Gastroesophageal sphincter (tissue), 3 donors: ENCODE results near the gene ELL2.

Experiments used
- CTCF ChIP-seq, 4 experiments: fragments of 200-600 bp in 2 of 4; fragments of 450-650 bp in 2 of 4; sonication (generic) in 1 of 4; IDR thresholded peaks; one replicate each; pipeline ENCODE4 v1.5.1; 2017 to 2019; ENCODE audit warnings: antibody characterized with exemption in 4 of 4, mild to moderate bottlenecking in 2 of 4, moderate library complexity in 2 of 4
- POLR2A ChIP-seq, 2 donors: fragments of 450-650 bp; IDR thresholded peaks; one replicate each; pipeline ENCODE4 v1.6.1; 2017; ENCODE audit warnings: antibody characterized with exemption in 2 of 2, mild to moderate bottlenecking in 2 of 2, moderate library complexity in 1 of 2

- no peak for TF ChIP-seq CTCF (IDR thresholded peaks at IDR 0.05)
- no peak for TF ChIP-seq POLR2A (IDR thresholded peaks at IDR 0.05)
Observed at GRCh38 chr5:95866435-95867040, 95.1 kb downstream of the ELL2 start.
